GM21515 (cell line): ENCODE measurements around the gene CNN1.
"Not testable (repeated sequence)": the region's sequence is repeated elsewhere in the genome, so short reads cannot be mapped to it uniquely, and the experiment has no call there.

Experiments used
- ATAC-seq: cut with Tn5 transposase; IDR thresholded peaks from one replicate; pipeline ENCODE4 v1.9.1; 2021; ENCODE audit not compliant: unreplicated experiment

CNN1 gene

DNA sequence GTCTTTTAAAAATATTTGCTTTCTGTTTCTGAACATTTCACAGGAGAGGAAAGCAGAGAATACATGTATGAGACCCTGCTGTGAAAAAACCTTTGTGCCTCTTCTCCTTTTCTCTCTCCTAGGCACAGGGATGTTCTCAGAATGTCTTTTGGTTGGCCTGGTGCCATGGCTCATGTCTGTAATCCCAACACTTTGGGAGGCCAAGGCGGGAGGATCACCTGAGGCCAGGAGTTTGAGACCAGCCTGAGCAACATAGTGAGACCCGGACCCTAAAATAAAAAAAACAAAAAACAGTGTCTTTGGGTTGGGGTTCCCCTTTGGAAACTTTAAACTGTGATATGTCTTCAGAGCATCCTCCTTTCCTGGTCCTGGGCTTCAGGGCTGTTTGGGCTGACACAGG, 60.1 kb downstream of the CNN1 start:
- ATAC-seq: no peak

DNA sequence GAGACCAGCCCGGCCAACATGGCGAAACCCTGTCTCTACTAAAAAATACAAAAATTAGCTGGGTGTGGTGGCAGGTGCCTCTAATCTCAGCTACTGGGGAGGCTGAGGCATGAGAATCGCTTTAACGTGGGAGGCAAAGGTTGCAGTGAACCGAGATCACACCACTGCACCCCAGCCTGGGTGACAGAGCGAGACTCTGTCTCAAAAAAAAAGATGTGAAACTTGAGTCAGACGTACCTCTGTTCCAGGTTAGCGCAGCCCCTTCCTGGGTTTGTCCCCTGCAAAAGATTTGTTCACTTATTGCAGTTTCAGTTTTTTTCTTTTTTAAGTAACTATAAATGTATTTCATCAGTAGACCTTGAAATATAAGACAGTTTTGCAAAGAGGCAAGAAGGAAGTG, 61.1 kb downstream of the CNN1 start:
- ATAC-seq: not testable (repeated sequence)
